Measurements from ENCODE around the gene MYCBP2. TPM values are rescaled to one million over a fixed set of nuclear protein-coding genes. Genes with fewer than 3 reads are reported as not detected.

Gene MYCBP2
- total RNA-seq, 1 experiment from 2014 or later = 22.0 TPM

- Mint-ChIP-seq H3K9me3 (ENCODE audit: low read depth, unreplicated experiment) (no peaks in the 10 kb centered on the region), H3K27ac (ENCODE audit: unreplicated experiment) (no peak overlapping the region), H3K4me1 (ENCODE audit: low read depth, unreplicated experiment) (peaks cover 7% of the 10 kb centered on the region), H3K27me3 (ENCODE audit: unreplicated experiment) (no peaks in the 10 kb centered on the region), H3K4me3 (ENCODE audit: low read depth, unreplicated experiment) (no peak overlapping the region), H3K36me3 (ENCODE audit: insufficient read depth, unreplicated experiment) (peaks cover 4% of the 10 kb centered on the region)
- TF ChIP-seq CTCF (IDR thresholded peaks at IDR 0.05; ENCODE audit: unreplicated experiment) = no peak
- CTCF ChIA-PET = no interaction called here
- intact Hi-C loops (cut with micrococcal nuclease; ENCODE audit: unreplicated experiment) = no loop called here
- no TSS peak for BruUV-seq (replicated peaks)
- no peak for DNase-seq
These were observed 41.8 kb downstream of the MYCBP2 start for GRCh38 chr13:77285098-77285497.

GRCh38 chr13:77274126-77274525, 52.8 kb downstream of the MYCBP2 start:
- no peak for DNase-seq
- Mint-ChIP-seq H3K4me1 (ENCODE audit: low read depth, unreplicated experiment) (no peaks in the 10 kb centered on the region), H3K9me3 (ENCODE audit: low read depth, unreplicated experiment) (no peaks in the 10 kb centered on the region), H3K36me3 (ENCODE audit: insufficient read depth, unreplicated experiment) (no peaks in the 10 kb centered on the region), H3K27ac (ENCODE audit: unreplicated experiment) (no peak overlapping the region), H3K4me3 (ENCODE audit: low read depth, unreplicated experiment) (no peak overlapping the region), H3K27me3 (ENCODE audit: unreplicated experiment) (no peaks in the 10 kb centered on the region)
- BruUV-seq (replicated peaks) = no TSS peak
- CTCF ChIA-PET = no interaction called here
- intact Hi-C loops (cut with micrococcal nuclease; ENCODE audit: unreplicated experiment) = no loop called here
- TF ChIP-seq CTCF (IDR thresholded peaks at IDR 0.05; ENCODE audit: unreplicated experiment) = no peak

GRCh38 chr13:77269141-77269540, 57.8 kb downstream of the MYCBP2 start:
- no peak overlapping the region for H3K4me3 Mint-ChIP-seq (ENCODE audit: low read depth, unreplicated experiment)
- CTCF ChIA-PET = no interaction called here
- H3K36me3 Mint-ChIP-seq (ENCODE audit: insufficient read depth, unreplicated experiment) = no peaks in the 10 kb centered on the region
- H3K27ac Mint-ChIP-seq (ENCODE audit: unreplicated experiment) = no peak overlapping the region
- H3K27me3 Mint-ChIP-seq (ENCODE audit: unreplicated experiment) = no peaks in the 10 kb centered on the region
- intact Hi-C loops (cut with micrococcal nuclease; ENCODE audit: unreplicated experiment) = no loop called here
- no peaks in the 10 kb centered on the region for H3K9me3 Mint-ChIP-seq (ENCODE audit: low read depth, unreplicated experiment)
- H3K4me1 Mint-ChIP-seq (ENCODE audit: low read depth, unreplicated experiment) = no peaks in the 10 kb centered on the region
- TF ChIP-seq CTCF (IDR thresholded peaks at IDR 0.05; ENCODE audit: unreplicated experiment) = no peak
- no peak for DNase-seq
- BruUV-seq (replicated peaks) = no TSS peak

- H3K27ac Mint-ChIP-seq (ENCODE audit: unreplicated experiment) = no peak overlapping the region
- BruUV-seq (replicated peaks) = no TSS peak
- DNase-seq = no peak
- CTCF ChIA-PET = no interaction called here
- H3K4me1 Mint-ChIP-seq (ENCODE audit: low read depth, unreplicated experiment) = no peaks in the 10 kb centered on the region
- TF ChIP-seq CTCF (IDR thresholded peaks at IDR 0.05; ENCODE audit: unreplicated experiment) = no peak
- H3K27me3 Mint-ChIP-seq (ENCODE audit: unreplicated experiment) = no peaks in the 10 kb centered on the region
- H3K4me3 Mint-ChIP-seq (ENCODE audit: low read depth, unreplicated experiment) = no peak overlapping the region
- intact Hi-C loops (cut with micrococcal nuclease; ENCODE audit: unreplicated experiment) = no loop called here
- H3K9me3 Mint-ChIP-seq (ENCODE audit: low read depth, unreplicated experiment) = no peaks in the 10 kb centered on the region
- no peaks in the 10 kb centered on the region for H3K36me3 Mint-ChIP-seq (ENCODE audit: insufficient read depth, unreplicated experiment)
These were observed 59.5 kb downstream of the MYCBP2 start for GRCh38 chr13:77267362-77267761.

- Mint-ChIP-seq H3K36me3 (ENCODE audit: insufficient read depth, unreplicated experiment) (no peaks in the 10 kb centered on the region), H3K4me1 (ENCODE audit: low read depth, unreplicated experiment) (no peaks in the 10 kb centered on the region), H3K27ac (ENCODE audit: unreplicated experiment) (no peak overlapping the region), H3K4me3 (ENCODE audit: low read depth, unreplicated experiment) (no peak overlapping the region), H3K27me3 (ENCODE audit: unreplicated experiment) (no peaks in the 10 kb centered on the region), H3K9me3 (ENCODE audit: low read depth, unreplicated experiment) (no peaks in the 10 kb centered on the region)
- CTCF ChIA-PET = no interaction called here
- no peak for DNase-seq
- intact Hi-C loops (cut with micrococcal nuclease; ENCODE audit: unreplicated experiment) = no loop called here
- no peak for TF ChIP-seq CTCF (IDR thresholded peaks at IDR 0.05; ENCODE audit: unreplicated experiment)
- no TSS peak for BruUV-seq (replicated peaks)
These were observed 61.6 kb downstream of the MYCBP2 start for GRCh38 chr13:77265336-77265735.

Data from Calu3 (cell line).